ENCODE data around the gene IGFBP7.
A peak's percentile ranks its signal among the peaks of the same experiment; 100 is the strongest.

Gene IGFBP7

DNA sequence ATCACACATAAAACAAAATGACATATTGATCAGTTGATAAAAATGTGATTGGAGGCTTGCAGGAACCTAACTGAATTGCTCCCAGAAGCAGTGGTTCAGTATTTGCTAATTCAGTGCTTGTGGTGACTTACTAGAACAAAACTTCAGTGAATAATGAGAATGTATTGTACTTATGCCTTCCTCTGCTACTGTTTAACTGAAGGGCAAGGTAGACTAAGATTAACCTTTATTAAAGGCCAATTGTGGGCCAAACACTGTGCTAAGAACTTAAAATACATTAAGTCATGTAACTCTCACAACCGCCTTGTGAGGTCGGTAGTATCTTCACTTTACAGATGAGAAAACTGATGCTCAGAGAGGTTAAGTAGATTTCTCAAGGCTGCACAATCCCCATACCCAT is 14.9 kb downstream of the IGFBP7 start:
- DNase-seq, result no peak

GRCh38 chr4:57094832-57095223 is 15.4 kb downstream of the IGFBP7 start:
- DNase-seq, result no peak

DNA sequence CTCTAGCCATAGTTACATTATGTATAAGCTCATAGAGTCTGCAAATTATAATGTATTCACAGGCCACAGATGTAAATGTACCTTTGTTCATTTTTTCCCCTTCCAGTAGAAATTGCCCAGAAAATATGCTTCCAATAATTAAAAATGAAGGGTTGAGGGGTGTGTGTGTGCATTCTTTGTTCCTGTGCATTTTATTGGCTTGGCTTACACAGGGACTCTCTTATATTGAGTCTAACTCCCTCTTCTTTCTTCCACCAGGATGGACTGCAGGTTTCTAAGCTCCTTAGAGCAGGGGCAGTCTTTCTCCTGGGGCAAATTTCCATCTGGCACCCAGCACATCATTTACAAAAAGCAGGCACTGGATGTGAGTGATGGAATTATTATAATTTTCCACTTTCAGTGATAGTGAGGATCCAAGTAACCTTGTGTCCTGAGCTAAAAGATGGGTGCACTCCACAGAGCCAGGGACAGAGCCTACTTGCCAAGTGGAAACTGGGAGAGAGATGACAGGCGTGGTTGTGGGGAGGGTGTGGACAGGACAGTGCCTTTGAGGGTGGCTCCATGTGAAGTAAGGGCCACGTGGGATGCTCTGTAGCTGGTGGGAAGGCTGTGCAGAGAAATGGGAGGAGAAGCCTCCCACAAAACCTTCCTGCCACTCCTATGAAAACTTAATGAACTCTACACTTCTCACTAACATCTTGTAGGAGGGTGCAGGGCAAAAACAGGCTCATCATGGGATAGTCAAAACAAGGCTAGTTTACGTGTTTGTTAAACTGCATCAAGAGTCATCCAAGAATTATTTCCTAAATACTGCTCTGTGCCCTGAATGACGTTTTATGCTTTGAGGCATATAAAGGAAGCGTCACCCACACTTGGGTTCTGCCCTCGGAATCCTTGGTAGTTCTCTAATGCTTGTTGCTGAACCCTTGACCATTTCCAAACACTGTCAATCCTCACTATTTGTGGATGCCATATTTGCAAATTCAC is 16.0 kb downstream of the IGFBP7 start:
- no peak for DNase-seq

DNA sequence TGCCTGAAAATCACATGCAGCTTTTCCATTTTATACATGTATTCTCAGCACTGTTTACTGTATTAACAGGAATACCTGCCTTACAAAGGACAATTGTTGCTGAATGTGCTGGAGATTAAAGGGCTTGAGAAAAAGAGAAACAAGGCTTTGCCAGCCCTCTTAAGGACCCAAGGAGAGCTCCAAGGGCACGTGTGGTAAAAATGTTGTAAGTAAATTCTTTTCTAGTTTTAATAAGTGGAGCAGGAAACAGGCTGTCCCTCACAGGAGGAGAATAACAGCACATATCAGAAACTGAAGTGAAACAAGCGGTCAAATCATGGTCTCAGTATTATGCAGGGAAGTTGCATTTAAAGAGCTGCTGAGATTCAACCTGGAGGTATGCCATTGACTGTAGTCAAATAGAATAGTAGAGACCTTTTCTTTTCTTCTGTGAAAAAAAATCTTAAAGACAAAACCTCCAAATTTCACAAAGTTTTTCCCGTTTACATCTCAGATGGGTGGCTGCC is 18.5 kb downstream of the IGFBP7 start:
- DNase-seq, result no peak

DNA sequence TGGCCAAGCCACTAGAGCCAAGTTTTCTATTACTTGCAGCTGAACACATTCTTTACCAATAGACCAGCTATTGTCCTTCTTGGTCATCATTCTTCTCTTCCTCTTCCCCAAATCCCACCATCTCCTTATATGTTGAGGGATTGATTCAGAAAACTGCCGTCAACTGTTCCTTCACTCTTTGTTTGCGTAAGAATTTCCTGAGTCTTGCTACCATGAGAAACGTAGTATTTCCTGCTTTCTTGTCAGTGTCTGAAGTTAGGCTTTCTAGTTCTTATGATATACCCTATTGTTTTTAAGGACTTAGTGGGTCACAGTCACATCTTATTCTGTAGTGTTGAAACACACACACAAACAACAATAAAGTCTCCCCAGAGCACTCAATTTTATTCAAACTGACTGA is 20.1 kb downstream of the IGFBP7 start:
- no peak for DNase-seq

GRCh38 chr4:57089549-57089948 is 20.6 kb downstream of the IGFBP7 start:
- DNase-seq, result no peak

- no peak for DNase-seq
Measured at GRCh38 chr4:57086031-57086723, 24.0 kb downstream of the IGFBP7 start.

- no peak for DNase-seq
Measured at GRCh38 chr4:57085278-57085677, 24.9 kb downstream of the IGFBP7 start.

GRCh38 chr4:57084360-57084759 is 25.8 kb downstream of the IGFBP7 start:
- DNase-seq, result no peak

- DNase-seq, result no peak
Measured at GRCh38 chr4:57083090-57083489, 27.1 kb downstream of the IGFBP7 start.

- peak in 1 of 14 donors; percentile 20 for DNase-seq
Measured at GRCh38 chr4:57081651-57082621, 28.2 kb downstream of the IGFBP7 start.

DNA sequence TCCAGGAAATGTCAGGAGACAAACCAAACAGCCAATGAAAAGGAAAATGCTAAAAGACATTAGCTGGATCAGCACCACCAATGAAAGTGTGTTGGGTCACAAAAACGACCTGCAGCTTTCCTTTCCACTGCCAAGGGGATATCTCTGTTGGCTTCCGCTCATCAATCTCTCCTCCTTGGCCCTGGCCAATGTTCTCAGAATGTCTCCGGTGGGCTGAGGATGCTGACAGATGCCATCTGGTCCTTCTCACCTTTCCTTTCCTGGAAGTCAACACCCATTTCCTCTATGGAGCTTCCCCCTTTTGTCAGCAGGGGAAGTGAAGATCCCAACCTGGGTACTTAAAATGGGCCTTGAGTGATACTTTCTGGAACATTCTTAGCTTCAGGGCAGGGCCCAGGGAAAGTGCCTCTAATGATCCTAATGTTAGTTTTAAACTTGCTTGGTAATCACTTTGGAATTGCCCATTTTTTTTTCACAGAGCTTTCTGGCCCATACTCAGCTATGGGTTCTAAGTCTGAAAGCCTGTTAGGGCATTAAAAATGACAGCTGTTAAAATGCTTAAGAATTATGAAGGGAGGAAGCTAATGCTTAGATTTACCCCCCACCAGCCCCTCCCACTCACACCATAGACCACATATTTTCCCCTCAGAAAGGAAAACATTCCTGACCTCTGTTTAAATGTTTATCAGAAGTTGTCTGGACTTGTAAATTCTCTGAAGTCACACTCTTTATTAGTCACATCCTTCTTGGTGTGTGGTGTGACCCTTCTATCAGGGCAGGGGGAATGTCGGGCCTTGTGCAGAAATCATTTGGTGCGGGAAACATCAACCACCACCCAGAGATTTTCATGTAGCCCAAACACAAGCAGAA is 29.2 kb downstream of the IGFBP7 start:
- DNase-seq, result no peak

- peak in 1 of 14 donors; percentile 13 for DNase-seq
Measured at GRCh38 chr4:57078685-57079521, 31.3 kb downstream of the IGFBP7 start.

- no peak for DNase-seq
Measured at GRCh38 chr4:57077550-57078343, 32.4 kb downstream of the IGFBP7 start.

DNA sequence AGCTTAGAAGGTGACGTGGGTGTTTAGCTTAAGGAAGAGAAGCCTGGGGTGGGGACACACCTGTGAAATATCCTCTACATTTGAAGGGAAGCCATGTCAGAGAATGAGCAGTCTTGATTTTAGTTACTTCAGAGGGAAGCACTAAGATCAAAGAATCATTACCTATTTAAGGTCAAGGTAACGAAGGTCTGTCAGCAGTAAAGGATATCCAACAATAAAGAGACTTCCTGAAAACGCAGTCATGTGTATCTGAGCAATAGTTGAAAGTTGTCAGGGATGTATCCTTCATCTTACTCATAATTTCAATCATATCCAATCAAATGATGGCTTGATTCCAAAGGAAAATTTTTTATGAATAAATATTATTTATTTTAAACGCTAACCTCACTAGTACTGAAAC is 33.5 kb downstream of the IGFBP7 start:
- no peak for DNase-seq

- no peak for DNase-seq
Measured at GRCh38 chr4:57075367-57075766, 34.8 kb downstream of the IGFBP7 start.

DNA sequence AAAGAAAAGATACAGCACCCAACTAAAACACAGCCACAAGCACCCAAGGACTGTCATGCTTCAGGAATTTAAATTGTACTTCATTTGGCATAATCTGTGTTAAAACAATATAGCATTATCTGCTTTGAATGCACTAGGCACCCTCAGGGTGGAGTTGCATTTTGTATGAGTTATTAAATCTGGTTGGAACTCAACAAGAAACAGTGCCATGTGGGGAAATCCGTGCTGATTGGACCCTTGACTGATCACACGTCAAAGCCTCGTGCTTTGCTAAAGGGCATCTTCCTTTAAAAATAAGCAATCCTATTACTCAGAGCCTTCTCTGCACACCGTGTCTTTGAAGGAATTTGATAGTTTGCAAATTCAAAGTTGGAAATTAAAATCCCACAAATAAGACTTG is 35.4 kb downstream of the IGFBP7 start:
- DNase-seq, result no peak

DNA sequence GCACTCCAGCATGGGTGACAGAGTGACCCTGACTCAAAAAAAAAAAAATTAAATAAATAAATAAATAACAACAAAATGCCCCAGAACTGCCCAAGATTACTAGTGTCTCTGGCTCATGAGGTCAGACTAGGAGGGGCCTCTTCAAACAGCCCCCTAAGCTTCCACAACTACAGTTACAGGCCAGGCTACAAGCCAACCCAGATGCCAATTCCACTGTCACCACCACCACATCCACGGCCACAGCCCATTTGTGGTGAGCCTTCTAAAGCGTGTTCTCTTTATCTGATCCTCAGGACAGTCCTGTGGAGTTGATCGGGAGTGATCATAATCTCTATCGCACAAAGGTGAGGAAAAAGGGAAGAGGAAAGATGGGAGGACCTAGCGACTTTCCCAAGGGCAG is 36.6 kb downstream of the IGFBP7 start:
- DNase-seq, result no peak

DNA sequence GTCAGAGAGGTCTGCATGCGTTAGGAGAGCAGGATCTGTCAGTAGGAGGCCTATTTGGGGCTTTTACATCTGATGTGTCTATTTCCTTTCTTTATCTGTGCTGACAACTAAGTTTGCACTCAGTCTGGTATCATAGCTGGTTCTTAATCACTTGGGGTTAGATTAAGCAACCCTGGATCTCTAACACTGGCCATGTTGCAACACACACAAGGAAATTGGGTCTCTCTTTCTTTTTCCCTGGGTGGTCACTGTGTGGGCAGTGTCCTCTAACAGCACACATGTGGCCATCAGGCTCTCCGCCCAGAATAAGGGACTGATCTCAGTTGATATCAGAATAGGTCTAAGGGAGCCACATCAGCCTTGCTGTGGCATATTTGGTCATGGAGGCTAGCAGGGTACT is 38.9 kb downstream of the IGFBP7 start:
- no peak for DNase-seq
